GM23338 (cell line): ENCODE measurements around the gene LPXN. TPM values are rescaled to one million over a fixed set of nuclear protein-coding genes. Genes with fewer than 3 reads are reported as not detected.

ENCODE experiments used
- ATAC-seq: fragments of 200-7000 bp; cut with Tn5 transposase; 3 replicates; pipeline ENCODE4 v1.9.1; 2020
- DNase-seq: peaks from one replicate; pipeline ENCODE4 v3.0.0-alpha.2; 2015; ENCODE audit warnings: low spot score
- H2AFZ ChIP-seq: fragments of 200-600 bp; sonication (generic); 2 replicates; pipeline ENCODE4 v1.8.0; 2016; ENCODE audit warnings: antibody characterized with exemption, mild to moderate bottlenecking, moderate library complexity
- H3F3A ChIP-seq: fragments of 200-600 bp; sonication (generic); replicated peaks from 2 replicates; pipeline ENCODE4 v1.8.0; 2017; ENCODE audit warnings: antibody characterized with exemption, mixed run types, low read depth
- H3K27ac ChIP-seq: fragments of 200-600 bp; sonication (generic); 2 replicates; pipeline ENCODE4 v1.6.1; 2016; ENCODE audit warnings: low read depth
- H3K27me3 ChIP-seq: fragments of 200-600 bp; sonication (generic); 2 replicates; pipeline ENCODE4 v1.8.0; 2016; ENCODE audit warnings: mild to moderate bottlenecking, mixed run types, moderate library complexity; ENCODE audit not compliant: insufficient read depth
- H3K36me3 ChIP-seq: fragments of 200-600 bp; sonication (generic); 2 replicates; pipeline ENCODE4 v1.8.0; 2016; ENCODE audit warnings: mild to moderate bottlenecking; ENCODE audit not compliant: insufficient read depth
- H3K4me1 ChIP-seq: fragments of 200-600 bp; sonication (generic); 2 replicates; pipeline ENCODE4 v1.8.0; 2016; ENCODE audit warnings: mild to moderate bottlenecking, moderate library complexity; ENCODE audit not compliant: insufficient read depth
- H3K4me2 ChIP-seq: fragments of 200-600 bp; sonication (generic); 2 replicates; pipeline ENCODE4 v1.7.1; 2017; ENCODE audit warnings: mixed run types
- H3K4me3 ChIP-seq: fragments of 200-600 bp; sonication (generic); 2 replicates; pipeline ENCODE4 v1.6.1; 2016; ENCODE audit warnings: mixed run types
- H3K79me2 ChIP-seq: fragments of 200-600 bp; sonication (generic); replicated peaks from 2 replicates; pipeline ENCODE4 v1.8.0; 2017; ENCODE audit warnings: mild to moderate bottlenecking; ENCODE audit not compliant: insufficient read depth
- H3K9me2 ChIP-seq: fragments of 200-600 bp; sonication (generic); 2 replicates; pipeline ENCODE4 v1.8.0; 2017; ENCODE audit not compliant: insufficient read depth
- H4K20me1 ChIP-seq: fragments of 200-600 bp; sonication (generic); replicated peaks from 2 replicates; pipeline ENCODE4 v1.8.0; 2017; ENCODE audit warnings: mild to moderate bottlenecking; ENCODE audit not compliant: insufficient read depth
- H3K27ac Mint-ChIP-seq: 2 replicates; pipeline ENCODE4 v1.8.0; 2020; ENCODE audit warnings: inconsistent platforms, mild to moderate bottlenecking, moderate library complexity, mixed read lengths
- H3K27me3 Mint-ChIP-seq: 3 replicates; pipeline ENCODE4 v1.8.0; 2022; ENCODE audit warnings: low read depth, mild to moderate bottlenecking, moderate library complexity, mixed read lengths, inconsistent platforms; ENCODE audit not compliant: insufficient read depth, poor library complexity
- H3K36me3 Mint-ChIP-seq: 3 replicates; pipeline ENCODE4 v1.8.0; 2021; ENCODE audit warnings: low read depth, mild to moderate bottlenecking, inconsistent platforms, moderate library complexity, mixed read lengths
- H3K4me1 Mint-ChIP-seq: 3 replicates; pipeline ENCODE4 v1.8.0; 2020; ENCODE audit warnings: mild to moderate bottlenecking, inconsistent platforms, mixed read lengths
- H3K4me3 Mint-ChIP-seq: 3 replicates; pipeline ENCODE4 v1.8.0; 2021; ENCODE audit warnings: moderate library complexity, mild to moderate bottlenecking, inconsistent platforms, mixed read lengths
- H3K9me3 Mint-ChIP-seq: 3 replicates; pipeline ENCODE4 v1.8.0; 2020; ENCODE audit warnings: moderate library complexity, mild to moderate bottlenecking, inconsistent platforms, mixed read lengths
- CREB1 ChIP-seq: fragments of 250-450 bp; sonication (Bioruptor Pico); IDR thresholded peaks from 2 replicates; pipeline ENCODE4 v1.5.0; 2020; ENCODE audit warnings: low read depth, mild to moderate bottlenecking, moderate library complexity
- EZH2 ChIP-seq: fragments of 200-600 bp; sonication (generic); IDR thresholded peaks from one replicate; pipeline ENCODE4 v1.8.0; 2017; ENCODE audit warnings: antibody characterized with exemption, mild to moderate bottlenecking, low read depth; ENCODE audit not compliant: unreplicated experiment
- EZH2phosphoT487 ChIP-seq: fragments of 200-600 bp; sonication (generic); IDR thresholded peaks from one replicate; pipeline ENCODE4 v1.8.1; 2018; ENCODE audit warnings: antibody characterized with exemption; ENCODE audit not compliant: unreplicated experiment
- JUNB ChIP-seq: IDR thresholded peaks from one replicate; pipeline ENCODE4 v1.6.1; 2016; ENCODE audit warnings: antibody characterized with exemption; ENCODE audit not compliant: unreplicated experiment
- NANOG ChIP-seq: IDR thresholded peaks from 2 replicates; pipeline ENCODE4 v1.6.1; 2016; ENCODE audit warnings: antibody characterized with exemption, borderline replicate concordance
- POLR2AphosphoS5 ChIP-seq: IDR thresholded peaks from 2 replicates; pipeline ENCODE4 v1.6.1; 2016; ENCODE audit warnings: antibody characterized with exemption, low read depth
- STAT1 ChIP-seq: IDR thresholded peaks from one replicate; pipeline ENCODE4 v1.6.1; 2016; ENCODE audit warnings: antibody characterized with exemption; ENCODE audit not compliant: unreplicated experiment
- ZNF114 ChIP-seq: fragments of 250-450 bp; sonication (Bioruptor Pico); IDR thresholded peaks from 2 replicates; pipeline ENCODE4 v1.5.0; 2020; ENCODE audit warnings: mild to moderate bottlenecking, moderate library complexity
- ZNF331 ChIP-seq: fragments of 250-450 bp; sonication (Bioruptor Pico); IDR thresholded peaks from 2 replicates; pipeline ENCODE4 v1.5.0; 2020; ENCODE audit warnings: low read depth, mild to moderate bottlenecking, moderate library complexity
- polyA plus RNA-seq: library from polyadenylated mRNA; unstranded; fragments of >200 nt; fragmentation: Nextera tagmentation; extraction: Ambion mirVana; gene quantifications from 2 replicates; pipeline ENCODE4 v1.2.1, GENCODE V29; 2016
- total RNA-seq: library from RNA; depleted of rRNA; stranded (reverse); fragments of >200 nt; shearing (Covaris generic); gene quantifications from 2 replicates; pipeline ENCODE4 v1.2.3, GENCODE V29; 2014
- TF ChIP-seq, protein P1 (sequence below), 2 experiments: fragments of 200-600 bp in 1 of 2; sonication (generic) in 1 of 2; conservative IDR thresholded peaks; 2 replicates each; pipeline versions ENCODE4 v1.5.1 to v1.6.1; 2016 to 2017; ENCODE audit warnings: antibody characterized with exemption in 2 of 2, low read depth in 2 of 2, mild to moderate bottlenecking in 2 of 2, moderate library complexity in 1 of 2
- TF ChIP-seq, protein P2 (sequence below): IDR thresholded peaks from 2 replicates; pipeline ENCODE4 v1.6.1; 2016; ENCODE audit warnings: antibody characterized with exemption
- TF ChIP-seq, protein P3 (sequence below): fragments of 250-450 bp; sonication (Bioruptor Pico); IDR thresholded peaks from 2 replicates; pipeline ENCODE4 v1.5.0; 2020; ENCODE audit warnings: mild to moderate bottlenecking, moderate library complexity
- TF ChIP-seq, protein P4 (sequence below): IDR thresholded peaks from one replicate; pipeline ENCODE4 v1.6.1; 2018; ENCODE audit warnings: antibody characterized with exemption; ENCODE audit not compliant: unreplicated experiment

LPXN gene
- total and polyA plus RNA-seq, 2 experiments from 2014 or later, result 0.56 to 1.3 TPM

DNA sequence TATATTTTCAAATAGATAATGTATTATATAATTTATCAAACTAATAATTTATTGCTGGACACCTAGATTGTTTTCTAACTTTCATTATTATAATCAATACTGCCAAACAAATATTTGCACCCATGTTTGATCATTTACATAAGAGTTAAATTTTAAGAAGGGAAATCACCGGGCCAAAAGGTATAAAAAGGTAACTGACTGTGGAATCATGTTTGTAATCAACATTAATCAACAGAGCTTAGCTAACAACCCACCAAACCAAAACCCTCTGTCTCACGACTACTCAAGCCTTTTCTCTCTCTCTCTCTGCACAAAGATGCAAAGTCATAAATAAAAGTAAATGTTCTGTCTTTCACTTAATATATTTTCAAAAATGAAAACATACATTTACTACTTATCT lies 14.8 kb downstream of the LPXN start:
- H3K4me1 ChIP-seq, result no peaks in the 10 kb centered on the region
- H3K36me3 Mint-ChIP-seq, result no peaks in the 10 kb centered on the region
- no peak overlapping the region for H3K4me2 ChIP-seq
- H3K4me3 Mint-ChIP-seq, result no peak overlapping the region
- H3K27me3 Mint-ChIP-seq, result peaks cover 3% of the 10 kb centered on the region
- no peaks in the 10 kb centered on the region for H3K79me2 ChIP-seq
- H3F3A ChIP-seq, result no peaks in the 10 kb centered on the region
- no peaks in the 10 kb centered on the region for H3K36me3 ChIP-seq
- no peaks in the 10 kb centered on the region; the same call in 2 of the 3 replicates for H3K4me1 Mint-ChIP-seq
- no peak overlapping the region for H3K4me3 ChIP-seq
- H3K27ac Mint-ChIP-seq, result no peak overlapping the region
- H3K9me3 Mint-ChIP-seq, result no peaks in the 10 kb centered on the region
- no peak overlapping the region for H2AFZ ChIP-seq
- TF ChIP-seq JUNB (no peak), ZNF114 (CRISPR knock-in tag) (no peak), STAT1 (no peak), CREB1 (CRISPR knock-in tag) (no peak), NANOG (no peak), EZH2phosphoT487 (no peak), POLR2AphosphoS5 (no peak), EZH2 (no peak), ZNF331 (CRISPR knock-in tag) (no peak)
- TF ChIP-seq, protein P1, sequence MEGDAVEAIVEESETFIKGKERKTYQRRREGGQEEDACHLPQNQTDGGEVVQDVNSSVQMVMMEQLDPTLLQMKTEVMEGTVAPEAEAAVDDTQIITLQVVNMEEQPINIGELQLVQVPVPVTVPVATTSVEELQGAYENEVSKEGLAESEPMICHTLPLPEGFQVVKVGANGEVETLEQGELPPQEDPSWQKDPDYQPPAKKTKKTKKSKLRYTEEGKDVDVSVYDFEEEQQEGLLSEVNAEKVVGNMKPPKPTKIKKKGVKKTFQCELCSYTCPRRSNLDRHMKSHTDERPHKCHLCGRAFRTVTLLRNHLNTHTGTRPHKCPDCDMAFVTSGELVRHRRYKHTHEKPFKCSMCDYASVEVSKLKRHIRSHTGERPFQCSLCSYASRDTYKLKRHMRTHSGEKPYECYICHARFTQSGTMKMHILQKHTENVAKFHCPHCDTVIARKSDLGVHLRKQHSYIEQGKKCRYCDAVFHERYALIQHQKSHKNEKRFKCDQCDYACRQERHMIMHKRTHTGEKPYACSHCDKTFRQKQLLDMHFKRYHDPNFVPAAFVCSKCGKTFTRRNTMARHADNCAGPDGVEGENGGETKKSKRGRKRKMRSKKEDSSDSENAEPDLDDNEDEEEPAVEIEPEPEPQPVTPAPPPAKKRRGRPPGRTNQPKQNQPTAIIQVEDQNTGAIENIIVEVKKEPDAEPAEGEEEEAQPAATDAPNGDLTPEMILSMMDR (conservative IDR thresholded peaks at IDR 0.05; ENCODE audit: low read depth in 2 of 2), result no peak
- TF ChIP-seq, protein P2, sequence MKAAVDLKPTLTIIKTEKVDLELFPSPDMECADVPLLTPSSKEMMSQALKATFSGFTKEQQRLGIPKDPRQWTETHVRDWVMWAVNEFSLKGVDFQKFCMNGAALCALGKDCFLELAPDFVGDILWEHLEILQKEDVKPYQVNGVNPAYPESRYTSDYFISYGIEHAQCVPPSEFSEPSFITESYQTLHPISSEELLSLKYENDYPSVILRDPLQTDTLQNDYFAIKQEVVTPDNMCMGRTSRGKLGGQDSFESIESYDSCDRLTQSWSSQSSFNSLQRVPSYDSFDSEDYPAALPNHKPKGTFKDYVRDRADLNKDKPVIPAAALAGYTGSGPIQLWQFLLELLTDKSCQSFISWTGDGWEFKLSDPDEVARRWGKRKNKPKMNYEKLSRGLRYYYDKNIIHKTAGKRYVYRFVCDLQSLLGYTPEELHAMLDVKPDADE, result no peak
- TF ChIP-seq, protein P3, sequence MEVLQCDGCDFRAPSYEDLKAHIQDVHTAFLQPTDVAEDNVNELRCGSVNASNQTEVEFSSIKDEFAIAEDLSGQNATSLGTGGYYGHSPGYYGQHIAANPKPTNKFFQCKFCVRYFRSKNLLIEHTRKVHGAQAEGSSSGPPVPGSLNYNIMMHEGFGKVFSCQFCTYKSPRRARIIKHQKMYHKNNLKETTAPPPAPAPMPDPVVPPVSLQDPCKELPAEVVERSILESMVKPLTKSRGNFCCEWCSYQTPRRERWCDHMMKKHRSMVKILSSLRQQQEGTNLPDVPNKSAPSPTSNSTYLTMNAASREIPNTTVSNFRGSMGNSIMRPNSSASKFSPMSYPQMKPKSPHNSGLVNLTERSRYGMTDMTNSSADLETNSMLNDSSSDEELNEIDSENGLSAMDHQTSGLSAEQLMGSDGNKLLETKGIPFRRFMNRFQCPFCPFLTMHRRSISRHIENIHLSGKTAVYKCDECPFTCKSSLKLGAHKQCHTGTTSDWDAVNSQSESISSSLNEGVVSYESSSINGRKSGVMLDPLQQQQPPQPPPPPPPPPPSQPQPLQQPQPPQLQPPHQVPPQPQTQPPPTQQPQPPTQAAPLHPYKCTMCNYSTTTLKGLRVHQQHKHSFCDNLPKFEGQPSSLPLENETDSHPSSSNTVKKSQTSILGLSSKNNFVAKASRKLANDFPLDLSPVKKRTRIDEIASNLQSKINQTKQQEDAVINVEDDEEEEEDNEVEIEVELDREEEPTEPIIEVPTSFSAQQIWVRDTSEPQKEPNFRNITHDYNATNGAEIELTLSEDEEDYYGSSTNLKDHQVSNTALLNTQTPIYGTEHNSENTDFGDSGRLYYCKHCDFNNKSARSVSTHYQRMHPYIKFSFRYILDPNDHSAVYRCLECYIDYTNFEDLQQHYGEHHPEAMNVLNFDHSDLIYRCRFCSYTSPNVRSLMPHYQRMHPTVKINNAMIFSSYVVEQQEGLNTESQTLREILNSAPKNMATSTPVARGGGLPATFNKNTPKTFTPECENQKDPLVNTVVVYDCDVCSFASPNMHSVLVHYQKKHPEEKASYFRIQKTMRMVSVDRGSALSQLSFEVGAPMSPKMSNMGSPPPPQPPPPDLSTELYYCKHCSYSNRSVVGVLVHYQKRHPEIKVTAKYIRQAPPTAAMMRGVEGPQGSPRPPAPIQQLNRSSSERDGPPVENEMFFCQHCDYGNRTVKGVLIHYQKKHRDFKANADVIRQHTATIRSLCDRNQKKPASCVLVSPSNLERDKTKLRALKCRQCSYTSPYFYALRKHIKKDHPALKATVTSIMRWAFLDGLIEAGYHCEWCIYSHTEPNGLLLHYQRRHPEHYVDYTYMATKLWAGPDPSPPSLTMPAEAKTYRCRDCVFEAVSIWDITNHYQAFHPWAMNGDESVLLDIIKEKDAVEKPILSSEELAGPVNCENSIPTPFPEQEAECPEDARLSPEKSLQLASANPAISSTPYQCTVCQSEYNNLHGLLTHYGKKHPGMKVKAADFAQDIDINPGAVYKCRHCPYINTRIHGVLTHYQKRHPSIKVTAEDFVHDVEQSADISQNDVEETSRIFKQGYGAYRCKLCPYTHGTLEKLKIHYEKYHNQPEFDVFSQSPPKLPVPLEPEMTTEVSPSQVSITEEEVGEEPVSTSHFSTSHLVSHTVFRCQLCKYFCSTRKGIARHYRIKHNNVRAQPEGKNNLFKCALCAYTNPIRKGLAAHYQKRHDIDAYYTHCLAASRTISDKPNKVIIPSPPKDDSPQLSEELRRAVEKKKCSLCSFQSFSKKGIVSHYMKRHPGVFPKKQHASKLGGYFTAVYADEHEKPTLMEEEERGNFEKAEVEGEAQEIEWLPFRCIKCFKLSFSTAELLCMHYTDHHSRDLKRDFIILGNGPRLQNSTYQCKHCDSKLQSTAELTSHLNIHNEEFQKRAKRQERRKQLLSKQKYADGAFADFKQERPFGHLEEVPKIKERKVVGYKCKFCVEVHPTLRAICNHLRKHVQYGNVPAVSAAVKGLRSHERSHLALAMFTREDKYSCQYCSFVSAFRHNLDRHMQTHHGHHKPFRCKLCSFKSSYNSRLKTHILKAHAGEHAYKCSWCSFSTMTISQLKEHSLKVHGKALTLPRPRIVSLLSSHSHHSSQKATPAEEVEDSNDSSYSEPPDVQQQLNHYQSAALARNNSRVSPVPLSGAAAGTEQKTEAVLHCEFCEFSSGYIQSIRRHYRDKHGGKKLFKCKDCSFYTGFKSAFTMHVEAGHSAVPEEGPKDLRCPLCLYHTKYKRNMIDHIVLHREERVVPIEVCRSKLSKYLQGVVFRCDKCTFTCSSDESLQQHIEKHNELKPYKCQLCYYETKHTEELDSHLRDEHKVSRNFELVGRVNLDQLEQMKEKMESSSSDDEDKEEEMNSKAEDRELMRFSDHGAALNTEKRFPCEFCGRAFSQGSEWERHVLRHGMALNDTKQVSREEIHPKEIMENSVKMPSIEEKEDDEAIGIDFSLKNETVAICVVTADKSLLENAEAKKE (CRISPR knock-in tag), result no peak
- TF ChIP-seq, protein P4, sequence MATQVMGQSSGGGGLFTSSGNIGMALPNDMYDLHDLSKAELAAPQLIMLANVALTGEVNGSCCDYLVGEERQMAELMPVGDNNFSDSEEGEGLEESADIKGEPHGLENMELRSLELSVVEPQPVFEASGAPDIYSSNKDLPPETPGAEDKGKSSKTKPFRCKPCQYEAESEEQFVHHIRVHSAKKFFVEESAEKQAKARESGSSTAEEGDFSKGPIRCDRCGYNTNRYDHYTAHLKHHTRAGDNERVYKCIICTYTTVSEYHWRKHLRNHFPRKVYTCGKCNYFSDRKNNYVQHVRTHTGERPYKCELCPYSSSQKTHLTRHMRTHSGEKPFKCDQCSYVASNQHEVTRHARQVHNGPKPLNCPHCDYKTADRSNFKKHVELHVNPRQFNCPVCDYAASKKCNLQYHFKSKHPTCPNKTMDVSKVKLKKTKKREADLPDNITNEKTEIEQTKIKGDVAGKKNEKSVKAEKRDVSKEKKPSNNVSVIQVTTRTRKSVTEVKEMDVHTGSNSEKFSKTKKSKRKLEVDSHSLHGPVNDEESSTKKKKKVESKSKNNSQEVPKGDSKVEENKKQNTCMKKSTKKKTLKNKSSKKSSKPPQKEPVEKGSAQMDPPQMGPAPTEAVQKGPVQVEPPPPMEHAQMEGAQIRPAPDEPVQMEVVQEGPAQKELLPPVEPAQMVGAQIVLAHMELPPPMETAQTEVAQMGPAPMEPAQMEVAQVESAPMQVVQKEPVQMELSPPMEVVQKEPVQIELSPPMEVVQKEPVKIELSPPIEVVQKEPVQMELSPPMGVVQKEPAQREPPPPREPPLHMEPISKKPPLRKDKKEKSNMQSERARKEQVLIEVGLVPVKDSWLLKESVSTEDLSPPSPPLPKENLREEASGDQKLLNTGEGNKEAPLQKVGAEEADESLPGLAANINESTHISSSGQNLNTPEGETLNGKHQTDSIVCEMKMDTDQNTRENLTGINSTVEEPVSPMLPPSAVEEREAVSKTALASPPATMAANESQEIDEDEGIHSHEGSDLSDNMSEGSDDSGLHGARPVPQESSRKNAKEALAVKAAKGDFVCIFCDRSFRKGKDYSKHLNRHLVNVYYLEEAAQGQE, result no peak
- H3K27ac ChIP-seq, result no peak overlapping the region
- H3K27me3 ChIP-seq, result no peaks in the 10 kb centered on the region
- ATAC-seq (no peak), DNase-seq (no peak)
- no peaks in the 10 kb centered on the region for H3K9me2 ChIP-seq
- no peaks in the 10 kb centered on the region for H4K20me1 ChIP-seq
